HG03565 (cell line): ENCODE results near the gene GOLT1B.

Experiments used
- ATAC-seq: cut with Tn5 transposase; IDR thresholded peaks from one replicate; pipeline ENCODE4 v1.9.1; 2021; ENCODE audit warnings: mild to moderate bottlenecking, moderate library complexity; ENCODE audit not compliant: unreplicated experiment

Gene GOLT1B

DNA sequence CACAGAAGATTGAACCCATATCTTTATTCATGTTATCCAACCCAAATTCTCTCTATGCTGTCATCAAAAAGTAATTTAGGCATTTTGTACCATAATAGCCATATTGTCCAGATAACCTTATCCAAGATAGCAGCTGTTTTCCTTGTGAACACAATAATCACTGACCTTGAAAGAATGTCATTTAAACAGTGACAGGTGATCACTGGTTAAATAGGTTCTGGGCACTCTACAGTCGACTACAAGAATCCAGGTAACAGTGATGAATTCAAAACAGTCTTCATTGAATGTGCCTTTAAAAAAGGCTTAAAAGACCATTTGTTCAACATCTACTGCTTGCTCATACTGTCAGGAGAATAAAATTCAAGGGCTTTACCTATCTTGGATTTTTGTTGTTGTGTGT is 20.0 kb downstream of the GOLT1B start:
- no peak for ATAC-seq

DNA sequence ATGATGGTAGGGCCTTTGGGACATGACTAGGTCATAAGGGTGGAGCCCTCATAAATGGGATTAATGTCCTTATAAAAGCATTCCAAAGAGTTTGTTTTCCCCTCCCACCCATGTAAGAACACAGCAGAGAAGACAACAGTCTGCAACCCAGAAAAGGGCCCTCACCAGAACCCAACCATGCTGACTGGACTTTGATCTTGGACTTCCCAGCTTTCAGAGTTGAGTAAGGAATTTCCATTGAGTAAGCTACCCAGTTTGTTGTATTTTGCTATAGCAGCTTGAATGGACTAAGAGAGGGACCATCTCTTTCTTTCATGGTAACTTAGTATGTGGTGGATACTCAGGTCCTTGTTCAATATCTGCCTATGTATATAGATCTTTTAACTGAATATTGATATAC is 21.6 kb downstream of the GOLT1B start:
- no peak for ATAC-seq

DNA sequence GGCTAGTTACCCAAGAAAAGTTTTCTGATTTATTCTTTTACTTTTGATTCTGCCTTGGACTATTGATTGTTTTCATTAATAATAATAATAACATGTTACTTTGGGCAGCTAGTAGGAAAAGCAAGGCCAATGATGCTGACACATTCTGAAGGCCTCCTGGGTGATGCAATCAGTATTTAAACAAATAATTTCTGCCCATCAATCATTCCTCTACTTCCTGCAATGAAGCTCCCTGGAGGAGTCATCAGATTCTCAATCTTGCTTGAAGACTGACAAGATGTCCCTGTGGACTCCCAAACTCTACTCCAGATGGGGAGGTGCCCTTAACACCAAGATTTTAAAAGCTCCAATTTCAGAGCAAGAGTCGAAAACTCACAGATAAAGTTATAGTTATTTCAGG is 24.5 kb downstream of the GOLT1B start, which contains the start of gene SPX:
Gene SPX (plus strand): TSS at position 244 of the 400 bp plus-strand sequence. CDS start 177 bp downstream, outside the sequence.
- no peak for ATAC-seq

DNA sequence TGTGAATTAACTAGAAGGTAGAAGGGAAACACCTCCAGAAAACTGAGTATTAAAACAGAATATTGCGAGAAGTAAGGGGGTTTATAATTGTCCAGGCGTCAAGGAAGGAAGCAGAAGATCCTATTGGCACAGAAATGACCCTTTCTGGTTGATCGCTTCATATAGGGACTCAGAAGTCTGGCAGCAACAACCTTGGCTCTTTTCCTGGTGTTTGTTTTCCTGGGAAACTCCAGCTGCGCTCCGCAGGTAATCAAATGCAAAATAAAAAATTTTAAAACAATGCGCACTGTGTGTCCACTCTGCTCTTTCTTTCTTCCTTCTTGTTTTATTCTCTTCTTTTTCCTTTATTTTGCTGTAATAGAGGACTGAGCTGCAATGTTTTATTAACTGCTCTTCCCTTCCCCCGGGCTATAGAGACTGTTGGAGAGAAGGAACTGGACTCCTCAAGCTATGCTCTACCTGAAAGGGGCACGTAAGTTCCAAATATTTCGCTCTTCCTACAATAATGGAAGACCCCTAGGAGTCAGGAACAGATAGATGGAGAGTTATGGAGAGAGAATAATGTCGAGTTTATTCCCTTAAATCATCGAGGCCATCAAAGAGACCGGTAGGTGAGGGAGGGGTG is 25.2 kb downstream of the GOLT1B start:
- no peak for ATAC-seq

DNA sequence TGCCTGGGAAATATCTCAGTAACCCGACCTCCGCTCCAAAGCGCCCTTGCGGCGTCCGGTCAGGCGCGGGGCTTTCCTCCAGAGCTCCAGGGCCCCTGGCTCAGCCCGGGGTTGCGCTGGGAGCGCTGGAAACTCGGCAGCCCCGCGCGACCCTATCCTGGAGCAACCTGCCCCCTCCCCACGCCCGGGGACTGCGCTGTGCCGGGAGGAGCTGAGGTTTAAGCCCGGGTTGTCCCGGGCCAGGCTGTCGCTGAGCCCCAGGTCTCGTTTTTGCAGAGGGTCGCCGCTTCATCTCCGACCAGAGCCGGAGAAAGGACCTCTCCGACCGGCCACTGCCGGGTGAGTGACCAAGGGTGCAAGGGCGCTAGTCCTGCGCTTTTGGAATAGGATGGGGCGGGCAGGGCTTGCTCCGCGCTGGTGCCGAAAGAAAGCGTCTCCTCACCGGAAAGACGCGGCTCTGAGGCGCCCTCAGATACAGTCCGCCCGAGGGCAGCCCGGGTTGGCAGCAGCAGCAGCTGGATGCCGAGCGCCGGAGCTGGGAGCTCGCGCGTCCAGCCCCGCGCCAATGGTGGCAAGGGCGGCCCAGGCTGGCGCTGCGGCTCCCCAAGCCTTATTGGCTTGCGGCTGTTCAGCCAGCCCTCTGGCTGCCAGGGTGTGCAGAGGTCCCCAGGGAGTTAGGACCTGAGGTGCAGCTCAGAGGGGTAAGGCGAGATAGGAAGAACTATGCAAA is 26.0 kb downstream of the GOLT1B start:
- peak; percentile 92 for ATAC-seq

- ATAC-seq = no peak
Observed at GRCh38 chr12:21528953-21529352, 27.4 kb downstream of the GOLT1B start.

- ATAC-seq = no peak
Observed at GRCh38 chr12:21529456-21529855, 27.9 kb downstream of the GOLT1B start.

- no peak for ATAC-seq
Observed at GRCh38 chr12:21538061-21538653, 36.6 kb downstream of the GOLT1B start.

DNA sequence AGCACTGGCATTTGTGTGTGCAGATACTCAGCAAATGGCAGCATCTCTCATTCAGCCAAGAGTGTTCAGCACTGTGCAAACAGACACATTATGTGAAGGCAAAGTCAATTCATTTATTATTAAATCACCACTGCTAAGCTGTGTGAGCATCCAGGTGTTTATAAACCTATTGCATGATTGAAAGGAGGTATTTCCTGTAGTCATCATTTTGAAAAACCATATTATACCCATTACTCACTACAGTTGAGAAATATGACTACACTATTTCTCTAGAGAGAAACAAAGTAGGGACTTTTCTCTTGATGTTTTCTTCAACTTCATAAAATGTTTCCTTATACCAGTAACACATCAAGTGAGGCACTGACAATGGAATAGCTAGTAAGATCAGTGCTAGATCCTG is 38.2 kb downstream of the GOLT1B start:
- peak; percentile 68 for ATAC-seq

GRCh38 chr12:21541773-21542172 is 40.2 kb downstream of the GOLT1B start:
- ATAC-seq = no peak

GRCh38 chr12:21542403-21542802 is 40.8 kb downstream of the GOLT1B start:
- no peak for ATAC-seq

DNA sequence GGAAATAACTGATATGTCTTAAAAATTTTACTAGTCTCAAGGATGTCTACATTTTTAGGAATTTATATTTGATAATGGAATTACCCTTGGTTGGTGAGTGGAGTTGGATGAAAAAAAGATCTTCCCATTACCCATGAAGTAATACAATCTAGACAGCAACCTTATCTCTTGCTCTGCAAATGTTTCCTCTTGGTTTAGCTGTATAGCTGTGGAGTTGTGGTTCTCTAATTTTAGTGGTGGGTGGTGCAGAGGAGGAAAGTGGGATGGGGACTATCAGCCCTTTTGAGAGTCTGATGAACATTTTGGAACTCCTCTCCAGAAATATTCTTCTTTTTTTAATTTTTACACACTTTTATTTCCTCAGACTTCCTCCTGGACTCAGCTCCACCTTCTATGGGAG is 41.6 kb downstream of the GOLT1B start:
- ATAC-seq = no peak

DNA sequence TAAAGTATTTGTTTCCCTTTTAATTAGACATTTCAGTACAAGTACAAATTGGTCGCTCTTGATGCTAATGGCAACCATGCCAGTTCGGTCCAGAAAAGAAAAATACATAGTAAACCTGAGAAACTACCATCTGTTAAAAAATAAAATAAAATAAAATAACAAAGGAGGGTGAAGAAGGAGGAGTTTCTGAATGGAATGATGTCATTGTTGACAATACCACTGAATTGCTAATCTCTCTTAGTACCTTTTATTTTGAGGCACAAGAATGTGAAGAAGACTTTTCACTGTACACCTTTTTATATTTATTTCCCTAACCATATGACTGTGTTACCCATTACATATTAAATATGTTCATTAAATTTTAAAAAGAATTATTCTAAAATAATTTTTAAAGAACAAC is 44.0 kb downstream of the GOLT1B start:
- ATAC-seq = no peak

DNA sequence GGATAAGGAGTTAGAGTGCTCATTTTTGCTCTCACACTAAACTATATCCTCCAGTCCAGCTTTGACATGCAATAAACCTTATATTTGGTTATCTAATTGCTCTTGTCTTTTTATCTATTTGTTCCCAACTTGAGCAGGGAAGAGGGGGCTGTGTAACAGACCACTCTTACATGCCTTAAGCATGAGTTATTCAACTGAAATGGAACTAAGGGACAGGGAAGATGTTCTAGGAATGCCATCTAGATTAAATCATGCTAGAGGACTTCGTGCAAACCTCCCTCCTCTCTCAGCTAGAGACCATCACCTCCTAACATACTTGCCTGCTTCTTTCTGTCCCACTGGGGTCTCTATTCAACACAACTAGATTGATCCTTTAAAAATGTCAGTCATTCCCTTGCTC is 45.1 kb downstream of the GOLT1B start:
- ATAC-seq = no peak

GRCh38 chr12:21547437-21547836 is 45.8 kb downstream of the GOLT1B start:
- ATAC-seq = no peak

- ATAC-seq = no peak
Observed at GRCh38 chr12:21551841-21552465, 50.4 kb downstream of the GOLT1B start.

GRCh38 chr12:21552635-21553328 is 51.2 kb downstream of the GOLT1B start:
- ATAC-seq = no peak

DNA sequence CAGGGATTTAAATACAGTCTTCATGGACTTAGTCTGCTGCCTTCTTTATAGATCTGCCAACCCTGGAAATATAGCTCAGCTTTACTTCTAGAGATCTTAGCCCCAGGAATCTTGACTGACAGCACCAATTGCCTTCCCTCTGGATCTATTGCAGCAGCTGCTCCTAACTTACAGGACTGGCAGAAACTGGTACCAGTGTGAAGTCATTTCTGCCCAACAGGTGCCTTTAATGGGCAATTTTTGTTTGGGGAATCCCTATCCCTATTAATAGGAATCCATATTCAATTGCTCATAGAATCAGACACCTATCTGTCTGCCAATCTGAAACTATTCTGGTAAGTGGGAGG is 51.7 kb downstream of the GOLT1B start:
- no peak for ATAC-seq

GRCh38 chr12:21558100-21558679 is 56.6 kb downstream of the GOLT1B start:
- ATAC-seq = no peak

DNA sequence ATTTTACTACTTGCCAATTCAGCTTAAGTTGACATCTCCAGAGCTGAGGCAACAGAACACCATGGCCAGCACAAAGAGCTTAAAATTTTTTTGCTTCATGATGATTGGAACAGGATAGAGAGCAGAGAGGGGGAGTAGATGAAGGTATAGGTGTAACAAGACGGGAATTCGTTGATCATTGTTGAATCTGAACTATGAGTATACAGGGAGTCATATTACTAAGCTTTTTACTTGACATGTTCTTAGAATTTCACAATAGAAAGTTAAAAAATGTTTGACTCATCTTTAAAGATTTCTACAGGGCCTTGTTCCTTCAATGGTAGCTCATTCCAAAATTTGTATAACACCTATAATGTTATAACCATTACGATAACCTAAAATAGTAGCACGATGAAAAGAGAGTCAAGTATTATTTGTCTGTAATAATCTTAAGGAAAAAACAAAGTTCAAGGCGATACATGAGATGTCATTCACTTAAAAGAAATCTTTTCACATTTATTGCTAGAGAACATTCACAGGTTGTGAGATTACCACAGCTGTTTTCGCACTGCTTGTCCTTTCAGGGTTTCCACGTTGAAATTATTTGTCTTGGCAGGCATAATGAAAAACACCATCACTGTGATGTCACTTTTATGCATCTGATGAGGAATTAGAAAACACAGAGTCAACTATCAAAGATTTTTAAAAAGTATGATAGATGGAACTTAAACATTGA is 58.4 kb downstream of the GOLT1B start:
- no peak for ATAC-seq
